GM08714 (cell line): ENCODE measurements around the gene KIAA2012.

Experiments used
- H3K4me3 ChIP-seq: fragments of 200-500 bp; sonication (Bioruptor generic); 2 replicates; pipeline ENCODE4 v1.5.1; 2014; ENCODE audit warnings: mild to moderate bottlenecking, low read length, inconsistent platforms
- ZNF274 ChIP-seq: IDR thresholded peaks from 2 replicates; pipeline ENCODE4 v1.6.1; 2012; ENCODE audit warnings: mild to moderate bottlenecking, low read depth, low read length

KIAA2012 gene

DNA sequence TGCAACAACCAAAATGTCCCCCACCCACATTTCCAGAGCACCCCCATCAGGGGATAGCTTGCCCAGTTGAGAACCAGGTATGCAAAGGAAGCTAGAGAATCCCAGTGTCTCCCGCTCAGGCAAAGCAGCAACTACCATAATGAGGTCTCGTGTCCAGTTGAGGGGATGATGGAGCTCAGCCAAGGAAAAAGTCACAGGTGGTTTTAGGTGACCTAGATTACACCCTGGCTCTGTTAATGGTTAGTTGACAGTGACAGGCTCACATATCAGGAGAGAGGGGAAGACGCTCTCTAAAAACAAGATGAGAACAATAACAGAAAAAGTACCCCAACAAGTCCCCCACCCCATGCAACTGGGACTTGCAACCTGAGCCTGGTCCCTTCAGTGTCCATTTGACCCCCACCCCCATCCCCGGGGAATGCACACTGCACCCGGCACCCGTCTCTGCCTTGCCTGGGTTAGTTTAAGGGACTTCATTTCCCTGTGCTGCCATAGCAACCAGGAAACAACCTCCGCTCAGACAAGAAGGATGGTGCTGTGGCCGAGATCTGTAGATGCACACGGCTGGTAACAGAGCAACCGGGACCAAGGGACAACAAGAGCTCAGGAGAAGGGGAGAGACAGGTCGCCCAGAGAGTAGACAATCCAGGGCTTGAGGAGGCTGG lies at the start of gene KIAA2012:
KIAA2012 (plus strand) TSS at position 519 of the 665 bp plus-strand sequence. CDS start 373 bp downstream, outside the sequence.
- TF ChIP-seq ZNF274: no peak
- no peak within 1 kb of the TSS for H3K4me3 ChIP-seq

DNA sequence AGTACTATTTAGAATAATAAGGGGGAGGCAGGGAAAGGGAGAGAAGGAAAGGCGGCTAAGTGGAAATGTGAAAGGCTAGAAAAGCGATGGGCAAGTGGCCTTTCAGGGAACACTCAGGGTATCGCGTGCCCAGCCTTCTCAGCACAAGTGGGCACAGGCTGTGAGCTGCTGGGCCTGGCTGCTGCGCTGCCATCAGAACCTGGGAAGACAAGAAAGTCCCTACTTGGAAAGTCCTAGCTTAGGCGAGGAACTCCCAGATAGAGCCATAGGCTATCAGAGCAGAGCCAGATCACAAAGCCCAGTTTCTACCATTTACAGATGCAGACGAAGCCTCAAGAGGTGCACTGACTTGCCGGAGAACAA lies 49.2 kb upstream of the KIAA2012 start:
- H3K4me3 ChIP-seq: no peak overlapping the region
- no peak for TF ChIP-seq ZNF274

DNA sequence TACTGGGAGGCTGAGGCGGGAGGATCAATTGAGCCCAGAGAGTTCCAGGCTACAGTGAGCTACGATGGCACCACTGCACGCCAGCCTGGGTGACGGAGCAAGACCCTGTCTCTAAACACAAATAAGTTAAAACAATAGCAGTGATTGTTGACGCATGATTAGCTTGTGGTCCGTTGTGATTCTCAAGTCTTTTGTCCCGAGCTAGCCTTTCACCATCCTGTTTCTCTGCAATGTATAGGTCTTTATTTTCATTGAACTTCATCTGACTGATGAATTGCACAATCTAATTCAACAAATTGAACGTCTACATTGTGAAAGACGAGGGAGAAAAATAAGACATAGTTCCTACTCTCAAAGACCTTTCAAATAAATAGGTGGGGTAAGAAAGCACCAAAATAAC lies 48.2 kb upstream of the KIAA2012 start:
- H3K4me3 ChIP-seq: no peak overlapping the region
- no peak for TF ChIP-seq ZNF274

DNA sequence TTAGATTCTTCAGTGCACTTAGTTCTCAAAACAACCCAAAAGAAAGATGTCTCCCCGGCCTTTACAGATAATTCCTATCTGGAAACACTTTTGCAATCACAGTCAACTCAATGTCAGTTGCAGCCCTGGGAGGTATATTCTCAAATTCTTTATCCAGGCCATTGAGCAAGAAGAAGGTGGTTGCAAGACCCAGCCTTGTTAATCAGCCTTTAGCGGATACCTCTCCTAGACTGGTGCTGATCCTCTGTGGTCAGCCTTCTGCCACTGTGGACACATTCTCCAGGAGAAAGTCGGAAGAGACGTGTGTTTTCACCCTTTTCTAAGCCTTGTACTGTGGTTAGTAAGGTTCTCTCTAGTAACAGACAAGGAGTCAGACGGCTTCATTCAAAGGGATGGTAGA lies 47.2 kb upstream of the KIAA2012 start:
- no peak overlapping the region for H3K4me3 ChIP-seq
- TF ChIP-seq ZNF274: no peak

DNA sequence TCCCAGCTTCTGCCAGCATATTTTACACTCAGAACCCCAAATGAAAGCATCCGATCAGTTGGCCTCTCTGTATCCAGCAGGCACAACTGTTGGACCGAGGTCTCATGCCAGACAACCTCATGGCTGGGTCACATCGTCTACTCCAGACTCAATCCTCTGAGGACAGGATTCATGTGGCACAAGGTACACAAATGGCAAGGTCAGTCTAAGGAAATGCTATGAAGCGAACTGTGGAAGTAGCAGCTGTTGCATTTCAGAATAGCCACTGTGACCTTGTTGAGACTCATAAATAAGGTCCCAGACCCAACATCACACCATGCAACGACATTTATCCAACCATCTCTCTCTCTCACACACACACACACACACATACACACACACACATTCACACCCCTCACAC lies 46.5 kb upstream of the KIAA2012 start:
- no peak overlapping the region for H3K4me3 ChIP-seq
- TF ChIP-seq ZNF274: no peak

DNA sequence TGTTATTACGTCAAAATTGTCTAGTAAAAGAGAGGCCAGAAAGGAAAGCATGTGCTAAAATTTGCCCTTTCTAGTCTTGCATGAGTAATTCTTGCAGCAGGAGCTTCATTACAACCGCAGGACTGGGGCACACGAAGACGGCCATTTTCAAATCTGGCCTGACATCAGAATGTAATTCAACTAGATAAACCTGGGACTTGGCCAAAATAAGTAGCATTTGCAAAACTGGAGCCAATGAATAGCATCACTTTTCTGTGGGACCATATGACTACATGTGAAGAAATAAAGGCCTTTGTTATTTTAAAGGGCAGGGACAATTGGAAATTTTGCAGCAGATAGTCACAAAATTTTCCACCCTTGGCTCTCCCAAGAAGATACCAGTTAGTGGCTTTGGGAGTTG lies 42.4 kb upstream of the KIAA2012 start:
- no peak for TF ChIP-seq ZNF274
- H3K4me3 ChIP-seq: no peak overlapping the region

DNA sequence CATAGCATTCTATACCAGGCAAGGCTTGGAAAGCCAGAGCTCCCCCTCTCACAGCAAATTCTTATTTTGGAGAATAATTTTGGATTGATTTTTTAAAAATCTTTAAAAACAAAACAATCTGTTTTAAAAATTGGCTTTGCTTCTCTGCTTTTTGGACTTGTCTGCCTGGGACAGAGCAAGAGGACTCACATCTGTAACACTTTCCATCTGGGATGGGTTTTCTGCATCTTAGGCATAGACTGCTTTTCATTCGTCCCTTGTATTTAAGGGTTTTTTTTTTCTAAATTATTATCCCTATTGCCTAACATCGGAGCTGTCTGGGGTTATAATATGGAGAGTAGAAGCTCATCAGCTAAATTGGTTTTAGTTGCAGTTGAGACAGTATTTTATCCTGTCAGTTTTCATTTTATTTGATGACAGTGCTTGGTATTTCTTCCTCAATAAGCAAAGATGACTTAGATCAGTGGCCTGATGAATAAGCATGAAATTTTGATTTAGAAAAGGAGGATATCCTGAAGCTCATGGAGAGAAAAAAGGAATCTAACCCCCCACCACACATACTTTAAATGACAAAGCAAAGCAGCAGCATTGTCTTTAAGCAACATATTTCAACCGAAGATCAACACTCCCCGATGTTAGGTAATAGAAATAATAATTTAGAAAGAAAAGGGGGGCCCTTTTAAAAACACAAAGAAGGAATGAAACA lies 41.7 kb upstream of the KIAA2012 start:
- no peak for TF ChIP-seq ZNF274
- no peak overlapping the region for H3K4me3 ChIP-seq

DNA sequence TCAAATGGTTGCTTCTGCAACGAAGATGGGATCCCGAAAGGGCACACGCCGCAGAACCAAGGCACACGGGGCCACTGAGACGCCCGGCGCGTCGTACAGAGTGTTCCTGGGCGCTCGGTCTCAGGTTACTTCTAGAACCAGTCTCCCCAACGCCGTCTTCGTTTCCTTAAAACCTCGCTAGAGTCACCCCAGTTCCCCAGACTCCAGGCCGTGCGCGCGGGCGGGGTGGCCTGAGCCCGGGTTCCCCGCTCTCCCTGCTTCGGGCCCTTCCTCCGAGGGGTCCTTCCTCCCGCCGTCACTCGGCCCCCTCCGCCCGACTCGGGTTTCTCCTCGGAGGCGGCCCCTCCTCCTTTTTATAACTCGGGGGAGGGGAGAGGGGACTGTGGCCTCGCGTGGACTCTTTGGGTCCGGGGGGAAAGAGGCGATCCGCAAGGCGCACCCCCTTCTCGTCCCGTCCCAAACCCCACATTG lies 40.2 kb upstream of the KIAA2012 start:
- TF ChIP-seq ZNF274: no peak
- peak overlapping the region; percentile 44 for H3K4me3 ChIP-seq

DNA sequence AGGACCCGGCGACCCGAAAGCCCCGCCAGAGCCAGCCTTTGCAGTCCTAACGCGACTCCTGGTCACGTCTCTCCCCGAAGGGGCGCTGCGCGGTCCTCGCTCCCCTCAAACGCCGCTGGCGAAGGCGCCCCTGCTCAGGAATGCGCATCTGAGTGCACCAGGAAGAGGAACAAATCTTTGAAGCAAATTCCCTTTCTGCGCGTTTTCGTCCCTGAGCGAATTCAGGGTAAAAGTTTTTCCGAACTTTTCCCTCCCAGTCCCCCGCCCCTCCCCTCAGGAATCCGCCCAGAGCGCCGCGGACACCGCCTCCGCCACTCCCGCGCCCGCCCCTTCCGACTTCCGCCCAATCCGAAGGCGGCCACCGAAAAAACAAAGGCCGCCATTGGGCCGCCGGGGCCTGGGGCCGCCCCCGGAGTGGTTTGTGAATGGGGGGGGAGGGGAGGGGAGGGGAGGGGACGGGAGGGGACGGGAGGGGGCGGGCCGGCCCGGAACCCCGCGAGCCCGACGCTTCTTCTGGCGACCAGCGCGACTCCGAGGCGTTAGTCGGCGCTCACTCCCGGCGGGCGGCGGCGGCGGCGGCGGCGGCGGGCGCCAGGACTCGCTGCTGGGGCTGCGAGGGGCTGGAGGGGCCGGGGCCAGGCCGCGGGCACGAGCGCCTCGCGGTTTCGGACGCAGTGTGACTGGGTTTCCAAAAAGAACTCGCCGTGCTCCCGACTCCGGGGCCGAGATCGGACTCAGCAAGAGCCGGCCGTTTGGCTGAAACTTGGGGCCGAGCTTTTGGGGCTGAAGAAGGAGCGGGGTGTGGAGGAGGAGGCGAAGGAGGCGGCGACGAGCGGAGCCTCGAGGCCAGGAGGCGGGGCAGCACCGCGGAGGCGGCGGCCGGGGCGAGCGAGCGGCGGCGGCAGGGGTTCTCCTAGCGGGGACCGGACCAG lies 39.5 kb upstream of the KIAA2012 start, which contains the start of gene FZD7:
FZD7 (plus strand) TSS at position 539 of the 932 bp plus-strand sequence. CDS start 793 bp downstream, outside the sequence.
- TF ChIP-seq ZNF274: no peak
- H3K4me3 ChIP-seq: peak within 1 kb of the TSS; percentile 83

DNA sequence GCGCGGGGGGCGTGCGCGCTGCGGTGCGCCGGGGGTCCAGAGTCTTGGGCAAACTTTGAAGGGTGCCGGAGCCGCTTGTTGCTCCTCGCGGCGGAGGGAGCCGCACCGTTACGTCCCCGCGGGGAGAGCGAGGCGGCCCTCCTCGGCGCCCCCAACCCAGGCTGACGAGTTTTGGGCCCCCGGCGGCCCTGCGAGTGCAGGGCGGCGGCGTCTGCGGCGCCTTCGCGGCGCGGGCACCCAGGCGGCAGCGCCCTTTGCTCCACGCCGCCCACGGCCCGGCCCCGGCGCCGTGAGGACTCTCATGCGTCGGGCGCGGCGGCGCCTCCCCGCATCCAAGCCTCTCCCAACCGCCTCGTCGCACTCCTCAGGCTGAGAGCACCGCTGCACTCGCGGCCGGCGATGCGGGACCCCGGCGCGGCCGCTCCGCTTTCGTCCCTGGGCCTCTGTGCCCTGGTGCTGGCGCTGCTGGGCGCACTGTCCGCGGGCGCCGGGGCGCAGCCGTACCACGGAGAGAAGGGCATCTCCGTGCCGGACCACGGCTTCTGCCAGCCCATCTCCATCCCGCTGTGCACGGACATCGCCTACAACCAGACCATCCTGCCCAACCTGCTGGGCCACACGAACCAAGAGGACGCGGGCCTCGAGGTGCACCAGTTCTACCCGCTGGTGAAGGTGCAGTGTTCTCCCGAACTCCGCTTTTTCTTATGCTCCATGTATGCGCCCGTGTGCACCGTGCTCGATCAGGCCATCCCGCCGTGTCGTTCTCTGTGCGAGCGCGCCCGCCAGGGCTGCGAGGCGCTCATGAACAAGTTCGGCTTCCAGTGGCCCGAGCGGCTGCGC lies 38.6 kb upstream of the KIAA2012 start:
- peak overlapping the region; percentile 83 for H3K4me3 ChIP-seq
- TF ChIP-seq ZNF274: no peak

DNA sequence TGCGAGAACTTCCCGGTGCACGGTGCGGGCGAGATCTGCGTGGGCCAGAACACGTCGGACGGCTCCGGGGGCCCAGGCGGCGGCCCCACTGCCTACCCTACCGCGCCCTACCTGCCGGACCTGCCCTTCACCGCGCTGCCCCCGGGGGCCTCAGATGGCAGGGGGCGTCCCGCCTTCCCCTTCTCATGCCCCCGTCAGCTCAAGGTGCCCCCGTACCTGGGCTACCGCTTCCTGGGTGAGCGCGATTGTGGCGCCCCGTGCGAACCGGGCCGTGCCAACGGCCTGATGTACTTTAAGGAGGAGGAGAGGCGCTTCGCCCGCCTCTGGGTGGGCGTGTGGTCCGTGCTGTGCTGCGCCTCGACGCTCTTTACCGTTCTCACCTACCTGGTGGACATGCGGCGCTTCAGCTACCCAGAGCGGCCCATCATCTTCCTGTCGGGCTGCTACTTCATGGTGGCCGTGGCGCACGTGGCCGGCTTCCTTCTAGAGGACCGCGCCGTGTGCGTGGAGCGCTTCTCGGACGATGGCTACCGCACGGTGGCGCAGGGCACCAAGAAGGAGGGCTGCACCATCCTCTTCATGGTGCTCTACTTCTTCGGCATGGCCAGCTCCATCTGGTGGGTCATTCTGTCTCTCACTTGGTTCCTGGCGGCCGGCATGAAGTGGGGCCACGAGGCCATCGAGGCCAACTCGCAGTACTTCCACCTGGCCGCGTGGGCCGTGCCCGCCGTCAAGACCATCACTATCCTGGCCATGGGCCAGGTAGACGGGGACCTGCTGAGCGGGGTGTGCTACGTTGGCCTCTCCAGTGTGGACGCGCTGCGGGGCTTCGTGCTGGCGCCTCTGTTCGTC lies 37.7 kb upstream of the KIAA2012 start:
- TF ChIP-seq ZNF274: no peak
- no peak overlapping the region; the same call in 1 of the 2 replicates for H3K4me3 ChIP-seq

DNA sequence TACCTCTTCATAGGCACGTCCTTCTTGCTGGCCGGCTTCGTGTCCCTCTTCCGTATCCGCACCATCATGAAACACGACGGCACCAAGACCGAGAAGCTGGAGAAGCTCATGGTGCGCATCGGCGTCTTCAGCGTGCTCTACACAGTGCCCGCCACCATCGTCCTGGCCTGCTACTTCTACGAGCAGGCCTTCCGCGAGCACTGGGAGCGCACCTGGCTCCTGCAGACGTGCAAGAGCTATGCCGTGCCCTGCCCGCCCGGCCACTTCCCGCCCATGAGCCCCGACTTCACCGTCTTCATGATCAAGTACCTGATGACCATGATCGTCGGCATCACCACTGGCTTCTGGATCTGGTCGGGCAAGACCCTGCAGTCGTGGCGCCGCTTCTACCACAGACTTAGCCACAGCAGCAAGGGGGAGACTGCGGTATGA lies 37.1 kb upstream of the KIAA2012 start:
- TF ChIP-seq ZNF274: no peak
- no peak overlapping the region for H3K4me3 ChIP-seq
